Endothelial cell of umbilical vein (primary cell): ENCODE results near the gene MBOAT1. TPM values are rescaled to one million over a fixed set of nuclear protein-coding genes. Genes with fewer than 3 reads are reported as not detected.
"Not testable (repeated sequence)": the region's sequence is repeated elsewhere in the genome, so short reads cannot be mapped to it uniquely, and the experiment has no call there.

Experiments used
- BruUV-seq: library from RNA; stranded (reverse); fragments of 400-500 nt; replicated peaks from 2 replicates; lab custom pipeline; 2021; lab: Mats Ljungman, UMichigan
- CTCF ChIA-PET: fragments of 300-600, 350-600 bp; sonication (Branson Sonifier 250); formaldehyde crosslinking; loops from one replicate; lab custom pipeline; 2021; ENCODE audit warnings: antibody characterized with exemption, inconsistent platforms; lab: Charles Lee
- POLR2A ChIA-PET: fragments of 300-600, 350-600 bp; sonication (Branson Sonifier 250); formaldehyde crosslinking; loops from one replicate; lab custom pipeline; 2021; ENCODE audit warnings: antibody characterized with exemption, inconsistent platforms; lab: Charles Lee
- DNase-seq: peaks from one replicate; pipeline ENCODE4 v3.0.0-alpha.2; 2011; ENCODE audit warnings: low read depth, low spot score
- FAIRE-seq: peaks from 2 replicates; lab custom pipeline; 2011; peaks lifted over from hg19 to GRCh38; lab: Jason Lieb, UNC
- H2AFZ ChIP-seq: 2 replicates; pipeline ENCODE4 v1.6.0; 2012; ENCODE audit warnings: low read depth, low read length, control low read depth, inconsistent platforms
- H3K27ac ChIP-seq: 2 replicates; pipeline ENCODE4 v1.5.1; 2011; ENCODE audit warnings: low read depth, mild to moderate bottlenecking, control low read depth, low read length, moderate library complexity; ENCODE audit not compliant: insufficient read depth
- H3K27me3 ChIP-seq, 2 experiments: 2 replicates each; pipeline versions ENCODE4 v1.6.0 to v1.6.1; 2011; ENCODE audit warnings: low read length in 2 of 2, mixed read lengths in 1 of 2; ENCODE audit not compliant: control insufficient read depth in 2 of 2, insufficient read depth in 2 of 2
- H3K36me3 ChIP-seq, 2 experiments: 2 replicates in 1 of 2; 3 replicates in 1 of 2; pipeline ENCODE4 v1.5.1; 2011; ENCODE audit warnings: low read length in 2 of 2, mild to moderate bottlenecking in 1 of 2, moderate library complexity in 1 of 2; ENCODE audit not compliant: control insufficient read depth in 2 of 2, insufficient read depth in 2 of 2; ENCODE audit errors: extremely low read depth in 1 of 2
- H3K4me1 ChIP-seq: 3 replicates; pipeline ENCODE4 v1.5.1; 2011; ENCODE audit warnings: mild to moderate bottlenecking, low read length; ENCODE audit not compliant: control insufficient read depth, insufficient read depth; ENCODE audit errors: extremely low read depth
- H3K4me2 ChIP-seq: 2 replicates; pipeline ENCODE4 v1.6.1; 2011; ENCODE audit warnings: low read length, control low read depth, mixed read lengths; ENCODE audit not compliant: insufficient read depth
- H3K4me3 ChIP-seq, 3 experiments: fragments of 200-600 bp in 1 of 3; sonication (generic), shearing (Covaris generic) in 1 of 3; replicated peaks in 1 of 3; 2 replicates each; pipeline ENCODE4 v1.5.1; 2011 to 2016; ENCODE audit warnings: control low read depth in 3 of 3, low read length in 3 of 3, mild to moderate bottlenecking in 2 of 3, inconsistent platforms in 1 of 3, low read depth in 1 of 3, moderate library complexity in 1 of 3; ENCODE audit not compliant: insufficient read depth in 1 of 3
- H3K79me2 ChIP-seq: 2 replicates; pipeline ENCODE4 v1.6.0; 2012; ENCODE audit warnings: low read length, inconsistent platforms; ENCODE audit not compliant: control insufficient read depth, insufficient read depth
- H3K9ac ChIP-seq: replicated peaks from 2 replicates; pipeline ENCODE3; 2011; ENCODE audit warnings: low read length, control low read depth; ENCODE audit not compliant: insufficient read depth; ENCODE audit errors: extremely low read depth
- H3K9me1 ChIP-seq: replicated peaks from 3 replicates; pipeline ENCODE4 v1.6.0; 2011; ENCODE audit warnings: mild to moderate bottlenecking, low read length; ENCODE audit not compliant: control insufficient read depth, insufficient read depth; ENCODE audit errors: extremely low read depth
- H3K9me3 ChIP-seq: replicated peaks from 2 replicates; pipeline ENCODE4 v1.5.1; 2012; ENCODE audit warnings: low read length, inconsistent platforms; ENCODE audit not compliant: control insufficient read depth, insufficient read depth
- H4K20me1 ChIP-seq: replicated peaks from 2 replicates; pipeline ENCODE3; 2011; ENCODE audit warnings: mild to moderate bottlenecking, low read length; ENCODE audit not compliant: control insufficient read depth, insufficient read depth; ENCODE audit errors: extremely low read depth
- CTCF ChIP-seq, 2 donors: IDR thresholded peaks; 1 replicate in 1 of 2; 2 replicates in 1 of 2; pipeline ENCODE4 v1.5.1; 2011; ENCODE audit warnings: low read length in 2 of 2, mild to moderate bottlenecking in 2 of 2, moderate library complexity in 2 of 2, control low read depth in 1 of 2, inconsistent platforms in 1 of 2, low read depth in 1 of 2; ENCODE audit not compliant: insufficient read depth in 1 of 2; ENCODE audit errors: extremely low read depth in 1 of 2
- EZH2 ChIP-seq: IDR thresholded peaks from 2 replicates; pipeline ENCODE4 v1.6.1; 2012; ENCODE audit warnings: borderline replicate concordance, low read depth, mild to moderate bottlenecking, moderate library complexity, low read length, inconsistent platforms; ENCODE audit not compliant: severe bottlenecking
- FOS ChIP-seq: IDR thresholded peaks from 2 replicates; pipeline ENCODE4 v1.6.1; 2011; ENCODE audit warnings: mild to moderate bottlenecking, low read length, moderate library complexity, borderline replicate concordance; ENCODE audit not compliant: insufficient read depth
- GATA2 ChIP-seq: IDR thresholded peaks from 2 replicates; pipeline ENCODE4 v1.7.0; 2011; ENCODE audit warnings: low read depth, mild to moderate bottlenecking, moderate library complexity, mixed read lengths, low read length; ENCODE audit not compliant: insufficient read length, insufficient read depth
- JUN ChIP-seq: IDR thresholded peaks from 2 replicates; pipeline ENCODE4 v1.6.1; 2011; ENCODE audit warnings: borderline replicate concordance, low read depth; ENCODE audit not compliant: insufficient read length, insufficient read depth
- MAX ChIP-seq: IDR thresholded peaks from 2 replicates; pipeline ENCODE4 v1.6.1; 2011; ENCODE audit not compliant: insufficient read depth, insufficient read length
- MYC ChIP-seq: IDR thresholded peaks from one replicate; pipeline ENCODE4 v1.6.1; 2011; ENCODE audit warnings: mild to moderate bottlenecking, low read depth, low read length
- POLR2A ChIP-seq: IDR thresholded peaks from 2 replicates; pipeline ENCODE4 v1.6.1; 2012; ENCODE audit warnings: low read depth, mild to moderate bottlenecking, control low read depth, low read length
- POLR2AphosphoS5 ChIP-seq: IDR thresholded peaks from 2 replicates; pipeline ENCODE4 v1.6.1; 2012; ENCODE audit warnings: low read depth, mild to moderate bottlenecking, control low read depth, low read length, moderate library complexity; ENCODE audit not compliant: insufficient read depth
- dilution Hi-C: fragments of 300-500 bp; cut with MboI; formaldehyde crosslinking; loops from one replicate; pipeline ENCODE4 v1.15.0; 2019; ENCODE audit warnings: low sequenced_read_pairs; ENCODE audit not compliant: extremely low pct_ligation_motif_present
- intact Hi-C: fragments of 100-400 bp; cut with micrococcal nuclease; formaldehyde crosslinking; loops from one replicate; pipeline ENCODE4 v1.10.0; 2022
- polyA plus RNA-seq, 4 experiments: library from polyadenylated mRNA; depleted of rRNA in 3 of 4; stranded (reverse) in 3 of 4; unstranded in 1 of 4; fragments of >200 nt; gene quantifications; 2 replicates each; pipeline versions ENCODE4 v1.2.1 to v1.2.3, GENCODE V29; 2011 to 2012; ENCODE audit warnings: missing spikeins in 1 of 4
- total RNA-seq: library from RNA; stranded (reverse); gene quantifications from 2 replicates; pipeline ENCODE4 v1.2.3, GENCODE V29; 2021

The MBOAT1 gene
- total and polyA plus RNA-seq, 2 donors (not counting 3 experiments of a cell fraction or from before 2014, with no cell fraction given), result 2.1 to 5.4 TPM

DNA sequence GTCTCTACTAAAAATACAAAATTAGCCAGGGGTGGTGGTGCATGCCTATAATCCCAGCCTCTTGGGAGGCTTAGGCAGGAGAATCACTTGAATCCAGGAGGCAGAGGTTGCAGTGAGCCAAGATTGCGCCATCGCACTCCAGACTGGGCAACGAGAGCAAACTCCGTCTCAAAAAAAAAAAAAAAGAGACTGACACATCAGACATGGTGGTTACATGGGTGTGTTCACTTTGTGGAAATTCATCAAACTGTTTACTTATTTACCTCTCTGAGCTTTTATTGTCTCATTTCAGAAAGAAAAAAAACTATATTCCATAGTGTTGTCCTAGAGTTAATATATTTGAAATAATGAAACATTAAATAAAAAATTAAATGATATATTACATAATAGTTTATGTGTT, 64.8 kb downstream of the MBOAT1 start:
- H3K9ac ChIP-seq, result no peak overlapping the region
- ChIA-PET CTCF (interaction anchor here (1.0 kb wide), 1 partner anchor 21 kb away, joined by 4 read pairs; no protein-coding TSS in a partner anchor), POLR2A (no interaction called here)
- no peak for FAIRE-seq
- no peak overlapping the region for H3K27ac ChIP-seq
- BruUV-seq, result no TSS peak
- intact Hi-C loops (no loop called here), dilution Hi-C loops (no loop called here)
- no peaks in the 10 kb centered on the region for H3K27me3 ChIP-seq
- H3K36me3 ChIP-seq, result no peaks in the 10 kb centered on the region
- H2AFZ ChIP-seq, result no peak overlapping the region
- H3K9me1 ChIP-seq, result no peaks in the 10 kb centered on the region
- no peaks in the 10 kb centered on the region for H3K79me2 ChIP-seq
- TF ChIP-seq EZH2 (no peak), GATA2 (no peak), POLR2AphosphoS5 (no peak), MAX (no peak), FOS (no peak), MYC (no peak), JUN (no peak), POLR2A (no peak), CTCF (IDR thresholded peaks at IDR 0.05; ENCODE audit: extremely low read depth in 1 of 2, insufficient read depth in 1 of 2, low read depth in 1 of 2, low read length in 2 of 2) (no peak)
- no peaks in the 10 kb centered on the region for H4K20me1 ChIP-seq
- H3K4me2 ChIP-seq, result no peak overlapping the region
- DNase-seq, result no peak
- no peak overlapping the region for H3K4me3 ChIP-seq
- H3K9me3 ChIP-seq, result no peaks in the 10 kb centered on the region
- H3K4me1 ChIP-seq, result no peaks in the 10 kb centered on the region

DNA sequence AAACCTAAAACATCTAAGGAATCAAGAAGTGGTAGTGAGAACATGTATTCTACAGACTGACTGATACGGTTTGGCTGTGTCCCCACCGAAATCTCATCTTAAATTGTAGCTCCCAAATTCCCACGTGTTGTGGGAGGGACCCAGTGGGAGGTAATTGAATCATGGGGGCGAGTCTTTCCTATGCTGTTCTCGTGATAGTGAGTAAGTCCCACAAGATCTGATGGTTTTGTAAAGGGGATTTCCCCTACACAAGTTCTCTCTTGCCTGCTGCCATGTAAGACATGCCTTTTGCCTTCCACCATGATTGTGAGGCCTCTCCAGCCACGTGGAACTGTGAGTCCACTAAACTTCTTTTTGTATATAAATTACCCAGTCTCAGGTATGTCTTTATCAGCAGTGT, 65.4 kb downstream of the MBOAT1 start:
- CTCF ChIA-PET, result interaction anchor here (1.2 kb wide), 1 partner anchor 20 kb away, joined by 3 read pairs; no protein-coding TSS in a partner anchor
- intact Hi-C loops, DNase-seq, FAIRE-seq, POLR2A ChIA-PET, H3K9me3 ChIP-seq, H3K27me3 ChIP-seq, H3K79me2 ChIP-seq, H3K9me1 ChIP-seq, H2AFZ ChIP-seq, H3K27ac ChIP-seq, H4K20me1 ChIP-seq, H3K4me2 ChIP-seq, H3K4me1 ChIP-seq, H3K36me3 ChIP-seq, dilution Hi-C loops, H3K4me3 ChIP-seq, BruUV-seq, H3K9ac ChIP-seq: not testable (repeated sequence)
